ENCODE data around the gene DCLRE1A.

DNA sequence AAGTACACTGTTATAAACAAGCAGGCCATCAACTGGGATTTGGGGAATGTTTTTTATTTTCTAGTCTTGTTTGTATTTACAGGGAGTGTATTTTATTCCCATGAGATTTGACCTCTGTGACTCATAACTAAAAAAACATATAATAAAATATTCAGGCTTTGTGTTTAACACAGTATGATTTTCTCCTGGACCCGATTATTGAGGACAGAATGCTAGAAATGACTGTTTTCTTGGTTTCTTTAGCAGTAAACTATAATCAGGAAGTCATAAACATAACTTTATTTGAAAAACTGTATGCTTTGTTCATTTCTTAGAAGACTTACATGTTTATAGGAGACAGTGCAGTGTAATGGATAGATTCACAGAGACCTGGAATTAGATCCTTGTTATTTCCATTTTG is 2.7 kb upstream of the DCLRE1A start:
- no peak for TF ChIP-seq POLR2A (IDR thresholded peaks at IDR 0.05)
- TF ChIP-seq CTCF (IDR thresholded peaks at IDR 0.05) = no peak

All from Peyer's patch (tissue), 4 donors.